Endothelial cell of umbilical vein (primary cell): ENCODE results near the gene TCF7. TPM values are rescaled to one million over a fixed set of nuclear protein-coding genes. Genes with fewer than 3 reads are reported as not detected.

Experiments used
- BruUV-seq: library from RNA; stranded (reverse); fragments of 400-500 nt; replicated peaks from 2 replicates; lab custom pipeline; 2021; lab: Mats Ljungman, UMichigan
- CTCF ChIA-PET: fragments of 300-600, 350-600 bp; sonication (Branson Sonifier 250); formaldehyde crosslinking; loops from one replicate; lab custom pipeline; 2021; ENCODE audit warnings: antibody characterized with exemption, inconsistent platforms; lab: Charles Lee
- POLR2A ChIA-PET: fragments of 300-600, 350-600 bp; sonication (Branson Sonifier 250); formaldehyde crosslinking; loops from one replicate; lab custom pipeline; 2021; ENCODE audit warnings: antibody characterized with exemption, inconsistent platforms; lab: Charles Lee
- DNase-seq: peaks from one replicate; pipeline ENCODE4 v3.0.0-alpha.2; 2011; ENCODE audit warnings: low read depth, low spot score
- FAIRE-seq: peaks from 2 replicates; lab custom pipeline; 2011; peaks lifted over from hg19 to GRCh38; lab: Jason Lieb, UNC
- H2AFZ ChIP-seq: 2 replicates; pipeline ENCODE4 v1.6.0; 2012; ENCODE audit warnings: low read depth, low read length, control low read depth, inconsistent platforms
- H3K27ac ChIP-seq: 2 replicates; pipeline ENCODE4 v1.5.1; 2011; ENCODE audit warnings: low read depth, mild to moderate bottlenecking, control low read depth, low read length, moderate library complexity; ENCODE audit not compliant: insufficient read depth
- H3K27me3 ChIP-seq, 2 experiments: 2 replicates each; pipeline versions ENCODE4 v1.6.0 to v1.6.1; 2011; ENCODE audit warnings: low read length in 2 of 2, mixed read lengths in 1 of 2; ENCODE audit not compliant: control insufficient read depth in 2 of 2, insufficient read depth in 2 of 2
- H3K36me3 ChIP-seq, 2 experiments: 2 replicates in 1 of 2; 3 replicates in 1 of 2; pipeline ENCODE4 v1.5.1; 2011; ENCODE audit warnings: low read length in 2 of 2, mild to moderate bottlenecking in 1 of 2, moderate library complexity in 1 of 2; ENCODE audit not compliant: control insufficient read depth in 2 of 2, insufficient read depth in 2 of 2; ENCODE audit errors: extremely low read depth in 1 of 2
- H3K4me1 ChIP-seq: 3 replicates; pipeline ENCODE4 v1.5.1; 2011; ENCODE audit warnings: mild to moderate bottlenecking, low read length; ENCODE audit not compliant: control insufficient read depth, insufficient read depth; ENCODE audit errors: extremely low read depth
- H3K4me2 ChIP-seq: 2 replicates; pipeline ENCODE4 v1.6.1; 2011; ENCODE audit warnings: low read length, control low read depth, mixed read lengths; ENCODE audit not compliant: insufficient read depth
- H3K4me3 ChIP-seq, 3 experiments: fragments of 200-600 bp in 1 of 3; sonication (generic), shearing (Covaris generic) in 1 of 3; replicated peaks in 1 of 3; 2 replicates each; pipeline ENCODE4 v1.5.1; 2011 to 2016; ENCODE audit warnings: control low read depth in 3 of 3, low read length in 3 of 3, mild to moderate bottlenecking in 2 of 3, inconsistent platforms in 1 of 3, low read depth in 1 of 3, moderate library complexity in 1 of 3; ENCODE audit not compliant: insufficient read depth in 1 of 3
- H3K79me2 ChIP-seq: 2 replicates; pipeline ENCODE4 v1.6.0; 2012; ENCODE audit warnings: low read length, inconsistent platforms; ENCODE audit not compliant: control insufficient read depth, insufficient read depth
- H3K9ac ChIP-seq: replicated peaks from 2 replicates; pipeline ENCODE3; 2011; ENCODE audit warnings: low read length, control low read depth; ENCODE audit not compliant: insufficient read depth; ENCODE audit errors: extremely low read depth
- H3K9me1 ChIP-seq: replicated peaks from 3 replicates; pipeline ENCODE4 v1.6.0; 2011; ENCODE audit warnings: mild to moderate bottlenecking, low read length; ENCODE audit not compliant: control insufficient read depth, insufficient read depth; ENCODE audit errors: extremely low read depth
- H3K9me3 ChIP-seq: replicated peaks from 2 replicates; pipeline ENCODE4 v1.5.1; 2012; ENCODE audit warnings: low read length, inconsistent platforms; ENCODE audit not compliant: control insufficient read depth, insufficient read depth
- H4K20me1 ChIP-seq: replicated peaks from 2 replicates; pipeline ENCODE3; 2011; ENCODE audit warnings: mild to moderate bottlenecking, low read length; ENCODE audit not compliant: control insufficient read depth, insufficient read depth; ENCODE audit errors: extremely low read depth
- CTCF ChIP-seq, 2 donors: IDR thresholded peaks; 1 replicate in 1 of 2; 2 replicates in 1 of 2; pipeline ENCODE4 v1.5.1; 2011; ENCODE audit warnings: low read length in 2 of 2, mild to moderate bottlenecking in 2 of 2, moderate library complexity in 2 of 2, control low read depth in 1 of 2, inconsistent platforms in 1 of 2, low read depth in 1 of 2; ENCODE audit not compliant: insufficient read depth in 1 of 2; ENCODE audit errors: extremely low read depth in 1 of 2
- EZH2 ChIP-seq: IDR thresholded peaks from 2 replicates; pipeline ENCODE4 v1.6.1; 2012; ENCODE audit warnings: borderline replicate concordance, low read depth, mild to moderate bottlenecking, moderate library complexity, low read length, inconsistent platforms; ENCODE audit not compliant: severe bottlenecking
- FOS ChIP-seq: IDR thresholded peaks from 2 replicates; pipeline ENCODE4 v1.6.1; 2011; ENCODE audit warnings: mild to moderate bottlenecking, low read length, moderate library complexity, borderline replicate concordance; ENCODE audit not compliant: insufficient read depth
- GATA2 ChIP-seq: IDR thresholded peaks from 2 replicates; pipeline ENCODE4 v1.7.0; 2011; ENCODE audit warnings: low read depth, mild to moderate bottlenecking, moderate library complexity, mixed read lengths, low read length; ENCODE audit not compliant: insufficient read length, insufficient read depth
- JUN ChIP-seq: IDR thresholded peaks from 2 replicates; pipeline ENCODE4 v1.6.1; 2011; ENCODE audit warnings: borderline replicate concordance, low read depth; ENCODE audit not compliant: insufficient read length, insufficient read depth
- MAX ChIP-seq: IDR thresholded peaks from 2 replicates; pipeline ENCODE4 v1.6.1; 2011; ENCODE audit not compliant: insufficient read depth, insufficient read length
- MYC ChIP-seq: IDR thresholded peaks from one replicate; pipeline ENCODE4 v1.6.1; 2011; ENCODE audit warnings: mild to moderate bottlenecking, low read depth, low read length
- POLR2A ChIP-seq: IDR thresholded peaks from 2 replicates; pipeline ENCODE4 v1.6.1; 2012; ENCODE audit warnings: low read depth, mild to moderate bottlenecking, control low read depth, low read length
- POLR2AphosphoS5 ChIP-seq: IDR thresholded peaks from 2 replicates; pipeline ENCODE4 v1.6.1; 2012; ENCODE audit warnings: low read depth, mild to moderate bottlenecking, control low read depth, low read length, moderate library complexity; ENCODE audit not compliant: insufficient read depth
- dilution Hi-C: fragments of 300-500 bp; cut with MboI; formaldehyde crosslinking; loops from one replicate; pipeline ENCODE4 v1.15.0; 2019; ENCODE audit warnings: low sequenced_read_pairs; ENCODE audit not compliant: extremely low pct_ligation_motif_present
- intact Hi-C: fragments of 100-400 bp; cut with micrococcal nuclease; formaldehyde crosslinking; loops from one replicate; pipeline ENCODE4 v1.10.0; 2022
- polyA plus RNA-seq, 4 experiments: library from polyadenylated mRNA; depleted of rRNA in 3 of 4; stranded (reverse) in 3 of 4; unstranded in 1 of 4; fragments of >200 nt; gene quantifications; 2 replicates each; pipeline versions ENCODE4 v1.2.1 to v1.2.3, GENCODE V29; 2011 to 2012; ENCODE audit warnings: missing spikeins in 1 of 4
- total RNA-seq: library from RNA; stranded (reverse); gene quantifications from 2 replicates; pipeline ENCODE4 v1.2.3, GENCODE V29; 2021

TCF7 gene
- total and polyA plus RNA-seq, 2 donors (not counting 3 experiments of a cell fraction or from before 2014, with no cell fraction given): 1.8 to 2.5 TPM

- Histone ChIP-seq H3K4me2 (no peak overlapping the region), H4K20me1 (no peaks in the 10 kb centered on the region), H3K9me3 (no peaks in the 10 kb centered on the region), H3K4me3 (no peak overlapping the region), H3K9me1 (no peaks in the 10 kb centered on the region), H3K4me1 (peaks cover 9% of the 10 kb centered on the region), H3K79me2 (no peaks in the 10 kb centered on the region), H3K27ac (no peak overlapping the region), H3K27me3 (no peaks in the 10 kb centered on the region), H2AFZ (no peak overlapping the region), H3K36me3 (peaks cover 0 to 3% of the 10 kb centered on the region in 2 experiments), H3K9ac (no peak overlapping the region)
- dilution Hi-C loops (no loop called here), intact Hi-C loops (no loop called here)
- TF ChIP-seq GATA2: no peak
- no peak for TF ChIP-seq MAX
- TF ChIP-seq EZH2: no peak
- no peak for TF ChIP-seq JUN
- no peak for TF ChIP-seq FOS
- TF ChIP-seq POLR2A: no peak
- no peak for TF ChIP-seq MYC
- no peak for TF ChIP-seq POLR2AphosphoS5
- TF ChIP-seq CTCF (IDR thresholded peaks at IDR 0.05; ENCODE audit: extremely low read depth in 1 of 2, insufficient read depth in 1 of 2, low read depth in 1 of 2, low read length in 2 of 2): no peak
- no TSS peak for BruUV-seq
- ChIA-PET POLR2A (no interaction called here), CTCF (interaction anchor here (1.4 to 4.2 kb wide), 6 partner anchors 10 to 89 kb away, joined by 4 to 52 read pairs (median 10); no protein-coding TSS in a partner anchor)
- FAIRE-seq (no peak), DNase-seq (no peak)
Measured at GRCh38 chr5:134128648-134128995, 14.1 kb downstream of the TCF7 start.
